Ectodermal cell (in vitro differentiated cells): ENCODE data around the gene EXOC6. TPM values are rescaled to one million over a fixed set of nuclear protein-coding genes. Genes with fewer than 3 reads are reported as not detected.

Source experiments
- H3K27ac ChIP-seq: 2 replicates; pipeline ENCODE4 v1.7.0; 2013; ENCODE audit warnings: mild to moderate bottlenecking, low read depth, low read length; ENCODE audit not compliant: insufficient read depth, poor library complexity, severe bottlenecking
- H3K27me3 ChIP-seq: 2 replicates; pipeline ENCODE4 v1.7.0; 2013; ENCODE audit warnings: mild to moderate bottlenecking, low read length; ENCODE audit not compliant: insufficient read depth, control insufficient read depth, poor library complexity, severe bottlenecking
- H3K36me3 ChIP-seq: one replicate; pipeline ENCODE4 v1.7.0; 2013; ENCODE audit warnings: low read length; ENCODE audit not compliant: control insufficient read depth, insufficient read depth
- H3K4me1 ChIP-seq: one replicate; pipeline ENCODE4 v1.7.0; 2013; ENCODE audit warnings: low read length; ENCODE audit not compliant: control insufficient read depth, insufficient read depth
- H3K4me3 ChIP-seq: 2 replicates; pipeline ENCODE4 v1.7.0; 2013; ENCODE audit warnings: low read depth, low read length, control low read depth; ENCODE audit not compliant: insufficient read depth
- H3K9me3 ChIP-seq: 2 replicates; pipeline ENCODE4 v1.7.0; 2013; ENCODE audit warnings: mild to moderate bottlenecking, low read length, moderate library complexity; ENCODE audit not compliant: control insufficient read depth
- WGBS, 2 experiments: methylation state at CpG; one replicate each; pipeline ENCODE4 v1.1.7; 2013; ENCODE audit warnings: missing lambda C conversion rate in 2 of 2; 5-methylcytosine and 5-hydroxymethylcytosine counted together
- polyA plus RNA-seq, 4 experiments: library from polyadenylated mRNA; stranded (reverse); fragments of 50-300 nt; gene quantifications; one replicate each; pipeline ENCODE4 v1.2.3, GENCODE V29; 2013

EXOC6 gene
- polyA plus RNA-seq (2013, experiment 1 of 4) = 15.2 TPM
- 14.4 TPM for polyA plus RNA-seq (2013, experiment 2 of 4)
- 14.4 TPM for polyA plus RNA-seq (2013, experiment 3 of 4)
- 14.7 TPM for polyA plus RNA-seq (2013, experiment 4 of 4)

GRCh38 chr10:92848441-92849233 is at the start of gene EXOC6:
TSS of gene EXOC6 (plus strand) at chr10:92848520. CDS start at chr10:92848534, 14 bp downstream.
- 0% methylated on average over 103 of the region's 103 CpGs for WGBS, 2 experiments
- Histone ChIP-seq H3K4me3 (peak within 1 kb of the TSS; percentile 80), H3K27me3 (peaks cover 20% of the 10 kb centered on the region), H3K36me3 (no peaks in the 10 kb centered on the region), H3K4me1 (no peaks in the 10 kb centered on the region), H3K27ac (peak within 1 kb of the TSS; percentile 50), H3K9me3 (no peaks in the 10 kb centered on the region)

DNA sequence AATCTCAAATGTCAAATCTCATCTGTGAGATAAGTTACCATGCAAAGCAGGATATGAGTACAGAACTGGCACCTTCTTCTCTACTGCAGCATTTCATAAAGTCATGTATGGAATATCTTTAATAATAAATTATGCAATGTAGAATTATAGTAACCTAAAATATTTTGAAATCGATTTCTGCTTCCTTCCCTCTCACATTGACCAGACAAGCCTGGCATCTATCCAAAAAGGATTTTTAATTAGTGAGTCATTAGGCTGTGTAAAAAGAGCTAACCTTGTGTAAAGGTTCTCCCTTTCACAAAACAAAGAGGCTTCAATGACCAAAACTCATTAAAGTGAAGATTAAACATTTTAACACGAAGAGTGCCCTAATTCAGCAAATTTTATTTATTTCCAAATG is 48.8 kb upstream of the EXOC6 start:
- H3K4me3 ChIP-seq = no peak overlapping the region
- 73 to 86% methylated on average over 1 of the region's 2 CpGs for WGBS, 2 experiments
- no peaks in the 10 kb centered on the region for H3K36me3 ChIP-seq
- no peak overlapping the region for H3K27ac ChIP-seq
- H3K27me3 ChIP-seq = no peaks in the 10 kb centered on the region
- H3K9me3 ChIP-seq = no peaks in the 10 kb centered on the region
- H3K4me1 ChIP-seq = no peaks in the 10 kb centered on the region

GRCh38 chr10:92800134-92800733 is 48.1 kb upstream of the EXOC6 start:
- H3K36me3 ChIP-seq = no peaks in the 10 kb centered on the region
- H3K4me1 ChIP-seq = no peaks in the 10 kb centered on the region
- no peaks in the 10 kb centered on the region for H3K9me3 ChIP-seq
- no peak overlapping the region for H3K4me3 ChIP-seq
- H3K27ac ChIP-seq = no peak overlapping the region
- 85 to 93% methylated on average over 4 to 5 of the region's 5 CpGs for WGBS, 2 experiments
- H3K27me3 ChIP-seq = no peaks in the 10 kb centered on the region

- H3K9me3 ChIP-seq = no peaks in the 10 kb centered on the region
- H3K4me3 ChIP-seq = no peak overlapping the region
- no peaks in the 10 kb centered on the region for H3K4me1 ChIP-seq
- H3K36me3 ChIP-seq = no peaks in the 10 kb centered on the region
- H3K27ac ChIP-seq = no peak overlapping the region
- 84% methylated on average over 9 of the region's 9 CpGs for WGBS, 2 experiments
- no peaks in the 10 kb centered on the region for H3K27me3 ChIP-seq
Measured at GRCh38 chr10:92801978-92802872, 46.1 kb upstream of the EXOC6 start.

- H3K36me3 ChIP-seq = no peaks in the 10 kb centered on the region
- no peak overlapping the region for H3K27ac ChIP-seq
- H3K9me3 ChIP-seq = no peaks in the 10 kb centered on the region
- no peak overlapping the region for H3K4me3 ChIP-seq
- H3K27me3 ChIP-seq = no peaks in the 10 kb centered on the region
- no peaks in the 10 kb centered on the region for H3K4me1 ChIP-seq
- WGBS, 2 experiments = 90 to 94% methylated on average over 3 of the region's 3 CpGs
Measured at GRCh38 chr10:92809840-92810239, 38.5 kb upstream of the EXOC6 start.

DNA sequence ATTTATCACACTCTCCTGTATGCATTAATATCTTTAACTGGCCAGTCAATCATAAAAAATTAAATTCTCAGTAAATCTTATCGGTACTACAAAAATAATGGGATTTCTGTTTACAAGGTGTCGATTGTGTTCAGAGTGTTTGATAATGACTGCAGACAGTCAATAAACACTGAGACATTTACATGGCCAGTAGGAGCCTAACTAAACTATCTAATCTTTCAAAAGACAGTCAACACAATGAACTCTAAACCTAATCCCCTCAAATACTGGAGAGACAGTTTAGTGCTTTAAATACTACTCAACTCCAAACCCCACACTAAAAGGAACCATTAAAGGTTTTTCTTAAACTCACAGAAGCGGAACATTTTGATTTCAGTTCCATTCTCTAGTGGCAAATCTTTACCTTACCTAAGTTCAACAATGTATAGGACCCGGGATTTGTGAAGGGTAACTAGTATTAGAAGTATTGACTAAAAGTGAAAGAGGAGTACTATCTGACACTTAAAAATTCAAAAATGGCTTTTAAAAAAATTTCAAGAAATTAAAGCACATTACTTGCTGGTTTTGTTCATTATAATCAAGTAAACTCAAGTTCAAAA is 37.3 kb upstream of the EXOC6 start:
- H3K4me3 ChIP-seq = no peak overlapping the region
- no peaks in the 10 kb centered on the region for H3K36me3 ChIP-seq
- H3K27ac ChIP-seq = no peak overlapping the region
- H3K4me1 ChIP-seq = no peaks in the 10 kb centered on the region
- no peaks in the 10 kb centered on the region for H3K9me3 ChIP-seq
- no peaks in the 10 kb centered on the region for H3K27me3 ChIP-seq
- 88 to 91% methylated on average over 3 to 4 of the region's 4 CpGs for WGBS, 2 experiments

GRCh38 chr10:92811986-92812385 is 36.3 kb upstream of the EXOC6 start:
- Histone ChIP-seq H3K4me1 (no peaks in the 10 kb centered on the region), H3K27me3 (no peaks in the 10 kb centered on the region), H3K27ac (no peak overlapping the region), H3K4me3 (no peak overlapping the region), H3K9me3 (no peaks in the 10 kb centered on the region), H3K36me3 (no peaks in the 10 kb centered on the region)
- WGBS, 2 experiments = 71 to 80% methylated on average over 1 of the region's 1 CpG

GRCh38 chr10:92813979-92814378 is 34.3 kb upstream of the EXOC6 start:
- no peak overlapping the region for H3K27ac ChIP-seq
- H3K27me3 ChIP-seq = no peaks in the 10 kb centered on the region
- 84 to 88% methylated on average over 4 of the region's 4 CpGs for WGBS, 2 experiments
- H3K9me3 ChIP-seq = no peaks in the 10 kb centered on the region
- no peaks in the 10 kb centered on the region for H3K36me3 ChIP-seq
- H3K4me3 ChIP-seq = no peak overlapping the region
- no peaks in the 10 kb centered on the region for H3K4me1 ChIP-seq

GRCh38 chr10:92814790-92815189 is 33.5 kb upstream of the EXOC6 start:
- H3K4me1 ChIP-seq = no peaks in the 10 kb centered on the region
- H3K36me3 ChIP-seq = no peaks in the 10 kb centered on the region
- H3K27me3 ChIP-seq = no peaks in the 10 kb centered on the region
- no peak overlapping the region for H3K27ac ChIP-seq
- no peak overlapping the region for H3K4me3 ChIP-seq
- 97 to 99% methylated on average over 2 of the region's 2 CpGs for WGBS, 2 experiments
- H3K9me3 ChIP-seq = no peaks in the 10 kb centered on the region
